ENCODE results near the gene EXOC6B. TPM values are rescaled to one million over a fixed set of nuclear protein-coding genes. Genes with fewer than 3 reads are reported as not detected.

EXOC6B gene
- total RNA-seq, 1 experiment from 2014 or later, result 40.1 TPM

DNA sequence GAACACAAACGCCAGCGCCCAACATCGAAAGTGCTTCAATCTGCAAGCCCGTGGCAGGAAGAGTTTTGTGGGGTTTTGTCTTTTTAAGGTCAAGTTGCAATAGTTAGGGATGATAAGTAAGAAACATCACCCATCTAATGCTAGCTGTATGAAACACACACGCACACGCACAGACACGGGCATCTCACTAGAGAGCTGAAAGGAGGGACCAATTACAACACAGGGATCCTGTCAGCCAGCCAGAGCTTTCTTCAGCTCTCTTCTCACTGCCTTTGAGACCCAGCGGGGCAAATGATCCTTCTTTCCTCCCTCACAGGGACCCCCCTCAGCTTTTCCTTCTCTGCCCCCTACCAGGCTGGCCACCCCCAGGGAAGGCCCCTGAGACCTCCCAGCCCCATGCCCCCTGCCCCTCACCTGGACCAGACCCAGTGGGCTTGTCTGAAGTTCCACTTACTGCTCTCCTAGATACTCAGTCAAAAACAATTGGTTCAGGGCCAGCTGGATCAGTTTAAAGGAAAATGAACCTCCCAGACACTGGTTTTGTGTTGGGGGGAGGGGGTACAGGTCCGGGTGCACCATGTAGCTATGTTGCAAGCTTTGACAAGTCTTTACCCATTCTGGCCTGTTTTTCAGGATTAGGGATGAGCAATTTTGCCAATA, 696.0 kb downstream of the EXOC6B start:
- no peak overlapping the region for H2BK15ac ChIP-seq (ENCODE audit: low read depth, low read length)
- H3K27ac Mint-ChIP-seq, result no peak overlapping the region
- no peaks in the 10 kb centered on the region; the same call in 1 of the 2 replicates for H3K4me1 ChIP-seq (ENCODE audit: insufficient read depth, low read length)
- TF ChIP-seq, protein P1, sequence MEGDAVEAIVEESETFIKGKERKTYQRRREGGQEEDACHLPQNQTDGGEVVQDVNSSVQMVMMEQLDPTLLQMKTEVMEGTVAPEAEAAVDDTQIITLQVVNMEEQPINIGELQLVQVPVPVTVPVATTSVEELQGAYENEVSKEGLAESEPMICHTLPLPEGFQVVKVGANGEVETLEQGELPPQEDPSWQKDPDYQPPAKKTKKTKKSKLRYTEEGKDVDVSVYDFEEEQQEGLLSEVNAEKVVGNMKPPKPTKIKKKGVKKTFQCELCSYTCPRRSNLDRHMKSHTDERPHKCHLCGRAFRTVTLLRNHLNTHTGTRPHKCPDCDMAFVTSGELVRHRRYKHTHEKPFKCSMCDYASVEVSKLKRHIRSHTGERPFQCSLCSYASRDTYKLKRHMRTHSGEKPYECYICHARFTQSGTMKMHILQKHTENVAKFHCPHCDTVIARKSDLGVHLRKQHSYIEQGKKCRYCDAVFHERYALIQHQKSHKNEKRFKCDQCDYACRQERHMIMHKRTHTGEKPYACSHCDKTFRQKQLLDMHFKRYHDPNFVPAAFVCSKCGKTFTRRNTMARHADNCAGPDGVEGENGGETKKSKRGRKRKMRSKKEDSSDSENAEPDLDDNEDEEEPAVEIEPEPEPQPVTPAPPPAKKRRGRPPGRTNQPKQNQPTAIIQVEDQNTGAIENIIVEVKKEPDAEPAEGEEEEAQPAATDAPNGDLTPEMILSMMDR (conservative IDR thresholded peaks at IDR 0.05), result no peak
- no peaks in the 10 kb centered on the region for H3K23me2 ChIP-seq (ENCODE audit: insufficient read length, low read depth, low read length, poor library complexity, severe bottlenecking)
- no peak overlapping the region for H3K9ac ChIP-seq (ENCODE audit: extremely low read depth, insufficient read length, low read length)
- H3K56ac ChIP-seq (ENCODE audit: insufficient read length, low read depth, low read length), result no peak overlapping the region
- no peak overlapping the region for H2BK12ac ChIP-seq (ENCODE audit: insufficient read length, low read depth, low read length)
- no peaks in the 10 kb centered on the region for H3K27me3 ChIP-seq (ENCODE audit: insufficient read depth, low read length)
- no peak overlapping the region for H2BK120ac ChIP-seq (ENCODE audit: low read depth, low read length, poor library complexity, severe bottlenecking)
- H4K20me1 ChIP-seq (ENCODE audit: control insufficient read depth, insufficient read depth, insufficient read length), result no peaks in the 10 kb centered on the region
- peaks cover 20 to 29% of the 10 kb centered on the region in 2 experiments for H3K4me1 Mint-ChIP-seq
- no peak overlapping the region for H3T11ph ChIP-seq (ENCODE audit: low read length)
- no peak overlapping the region for H3K14ac ChIP-seq (ENCODE audit: insufficient read depth, low read length)
- H3K36me3 Mint-ChIP-seq (ENCODE audit: insufficient read depth in 1 of 3, low read depth in 3 of 3), result no peaks in the 10 kb centered on the region
- H3K23ac ChIP-seq (ENCODE audit: insufficient read length, low read depth, low read length), result no peak overlapping the region
- H3K4me3 Mint-ChIP-seq, result 0 out of 5 replicates have a peak overlapping the region, but pooled peaks of 1 of the 2 experiments have one; percentile 57
- no CpG with 5 or more reads among the region's 9 CpGs for WGBS (ENCODE audit: extremely low coverage, insufficient read length, low lambda C conversion rate)
- H4K5ac ChIP-seq (ENCODE audit: insufficient read length, low read depth, low read length), result no peak overlapping the region
- H3K4me2 ChIP-seq (ENCODE audit: insufficient read depth, insufficient read length, low read length), result no peak overlapping the region
- no peaks in the 10 kb centered on the region for H3K79me1 ChIP-seq (ENCODE audit: insufficient read depth, low read depth, low read length, poor library complexity, severe bottlenecking)
- no peak overlapping the region for H4K8ac ChIP-seq (replicated peaks; ENCODE audit: insufficient read length, low read depth, low read length)
- H3K27ac ChIP-seq (ENCODE audit: insufficient read length, low read depth, low read length), result no peak overlapping the region
- DNase-seq, result peak; percentile 18
- H3K9me3 Mint-ChIP-seq, result no peaks in the 10 kb centered on the region; a peak in 1 of 5 replicates
- no peak overlapping the region for H2BK5ac ChIP-seq (ENCODE audit: insufficient read length, low read length)
- H2BK20ac ChIP-seq (ENCODE audit: low read depth, low read length, poor library complexity, severe bottlenecking), result no peak overlapping the region
- no peak overlapping the region for H2AK5ac ChIP-seq (ENCODE audit: insufficient read length, low read length)
- H2AFZ ChIP-seq (ENCODE audit: low read length), result no peak overlapping the region
- H3K9me3 ChIP-seq (ENCODE audit: control insufficient read depth, low read depth, low read length), result no peaks in the 10 kb centered on the region
- H4K91ac ChIP-seq (ENCODE audit: insufficient read length, low read depth, low read length), result no peak overlapping the region
- no peak overlapping the region for H3K4ac ChIP-seq (ENCODE audit: low read depth, low read length)
- H3K79me2 ChIP-seq (ENCODE audit: insufficient read depth, low read length), result no peaks in the 10 kb centered on the region
- H3K27me3 Mint-ChIP-seq (ENCODE audit: low read depth), result peaks cover 6% of the 10 kb centered on the region
- H3K18ac ChIP-seq (ENCODE audit: insufficient read length, low read depth, low read length), result no peak overlapping the region
